Stimulated activated naive CD8-positive, alpha-beta T cell treated with anti-CD3 and anti-CD28 coated beads, Interleukin-15, amount 100 ng/mL, for 72 hours (primary cell): ENCODE data around the gene DEAF1.

ENCODE experiments used
- ATAC-seq: fragments of 150-1000 bp; cut with Tn5 transposase; 2 replicates; pipeline ENCODE4 v1.10.0; 2021; ENCODE audit warnings: mild to moderate bottlenecking, moderate library complexity
- DNase-seq, 2 donors: peaks; one replicate each; pipeline ENCODE4 v3.0.0; 2021 to 2022
- H3K27ac Mint-ChIP-seq, 2 donors: one replicate each; pipeline ENCODE4 v1.8.0; 2022; ENCODE audit warnings: mild to moderate bottlenecking in 2 of 2, mixed read lengths in 2 of 2, moderate library complexity in 2 of 2
- H3K27me3 Mint-ChIP-seq: one replicate; pipeline ENCODE4 v1.8.0; 2022; ENCODE audit warnings: mixed read lengths
- H3K4me1 Mint-ChIP-seq: one replicate; pipeline ENCODE4 v1.8.0; 2022; ENCODE audit warnings: mild to moderate bottlenecking, mixed read lengths
- H3K4me3 Mint-ChIP-seq, 2 donors: one replicate each; pipeline ENCODE4 v1.8.0; 2022; ENCODE audit warnings: mild to moderate bottlenecking in 2 of 2, mixed read lengths in 2 of 2, moderate library complexity in 1 of 2
- H3K9me3 Mint-ChIP-seq, 2 donors: one replicate each; pipeline ENCODE4 v1.8.0; 2022; ENCODE audit warnings: mixed read lengths in 2 of 2

DEAF1 gene

GRCh38 chr11:612201-612960 is 82.6 kb downstream of the DEAF1 start:
- Mint-ChIP-seq H3K9me3 (no peaks in the 10 kb centered on the region), H3K27me3 (no peaks in the 10 kb centered on the region), H3K4me1 (peaks cover 51% of the 10 kb centered on the region), H3K27ac (no peak overlapping the region), H3K4me3 (no peak overlapping the region)
- ATAC-seq (no peak), DNase-seq (no peak)

DNA sequence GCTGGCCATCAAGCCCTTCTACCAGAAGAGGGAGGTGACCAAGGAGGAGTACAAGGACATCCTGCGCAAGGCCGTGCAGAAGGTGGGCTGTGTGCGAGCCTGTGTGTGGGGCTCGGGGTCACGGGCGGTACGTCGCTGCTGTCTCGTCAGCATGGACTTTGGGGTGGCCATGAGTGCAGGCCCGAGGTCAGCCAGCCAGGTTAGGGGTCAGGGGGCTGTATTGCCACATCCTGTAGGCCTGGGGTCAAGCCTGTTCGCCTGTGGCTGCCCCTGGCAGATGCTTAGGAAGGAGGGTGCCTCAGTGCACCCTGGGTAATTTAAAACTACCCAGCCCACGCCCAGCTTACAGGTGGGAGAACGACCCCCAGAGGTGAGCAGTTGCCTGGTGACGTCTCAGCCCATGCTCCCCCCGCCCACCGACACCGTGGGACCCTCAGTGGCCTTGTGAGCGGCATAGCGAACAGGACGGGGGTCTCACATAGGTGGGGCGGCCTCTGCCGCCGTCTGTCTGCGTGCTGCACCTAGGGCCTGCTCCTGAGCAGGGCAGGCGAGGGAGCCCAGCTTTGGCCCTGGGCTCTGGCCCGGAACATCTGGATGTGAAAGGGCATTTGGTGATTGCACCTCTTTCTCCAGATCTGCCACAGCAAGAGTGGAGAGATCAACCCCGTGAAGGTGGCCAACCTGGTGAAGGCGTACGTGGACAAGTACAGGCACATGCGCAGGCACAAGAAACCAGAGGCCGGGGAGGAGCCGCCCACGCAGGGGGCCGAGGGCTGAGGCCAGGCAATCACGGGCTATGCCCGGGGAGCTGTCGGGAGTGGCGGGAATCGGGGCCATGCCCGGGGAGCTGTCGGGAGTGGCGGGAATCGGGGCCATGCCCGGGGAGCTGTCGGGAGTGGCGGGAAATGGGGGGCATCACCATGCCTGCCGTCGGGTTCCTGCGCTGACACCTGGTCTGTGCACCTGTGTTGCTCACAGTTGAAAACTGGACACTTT is 83.7 kb downstream of the DEAF1 start:
- H3K4me3 Mint-ChIP-seq = no peak overlapping the region
- H3K9me3 Mint-ChIP-seq = no peaks in the 10 kb centered on the region
- H3K27me3 Mint-ChIP-seq = no peaks in the 10 kb centered on the region
- ATAC-seq (no peak), DNase-seq (no peak)
- H3K27ac Mint-ChIP-seq = no peak overlapping the region
- peaks cover 50% of the 10 kb centered on the region for H3K4me1 Mint-ChIP-seq

- H3K27ac Mint-ChIP-seq = peak overlapping the region; percentile 25 to 85
- no peaks in the 10 kb centered on the region for H3K27me3 Mint-ChIP-seq
- ATAC-seq = no peak
- H3K4me3 Mint-ChIP-seq = no peak overlapping the region
- no peak for DNase-seq
- no peaks in the 10 kb centered on the region for H3K9me3 Mint-ChIP-seq
- peaks cover 41% of the 10 kb centered on the region for H3K4me1 Mint-ChIP-seq
These were observed 84.7 kb downstream of the DEAF1 start for GRCh38 chr11:610146-610801.

DNA sequence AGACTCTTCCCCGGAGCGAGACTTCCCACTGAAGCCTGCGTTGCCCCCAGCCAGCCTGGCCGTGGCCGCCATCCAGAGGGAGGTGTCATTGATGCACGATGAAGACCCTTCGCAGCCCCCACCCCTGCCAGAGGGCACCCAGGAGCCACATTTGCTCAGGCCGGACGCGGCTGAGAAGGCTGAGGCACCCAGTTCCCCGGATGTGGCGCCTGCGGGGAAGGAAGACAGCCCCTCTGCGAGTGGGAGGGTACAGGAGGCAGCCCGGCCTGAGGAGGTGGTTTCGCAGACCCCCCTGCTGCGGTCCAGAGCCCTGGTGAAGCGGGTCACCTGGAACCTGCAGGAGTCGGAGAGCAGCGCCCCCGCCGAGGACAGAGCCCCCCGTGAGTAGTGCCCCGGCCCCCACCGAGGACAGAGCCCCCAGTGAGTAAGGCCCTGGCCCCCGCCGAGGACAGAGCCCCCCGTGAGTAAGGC is 85.6 kb downstream of the DEAF1 start:
- peak overlapping the region in 1 of 2 donors; percentile 78 for H3K27ac Mint-ChIP-seq
- DNase-seq = no peak
- no peak overlapping the region for H3K4me3 Mint-ChIP-seq
- peaks cover 32% of the 10 kb centered on the region for H3K4me1 Mint-ChIP-seq
- H3K9me3 Mint-ChIP-seq = no peaks in the 10 kb centered on the region
- ATAC-seq = no peak
- H3K27me3 Mint-ChIP-seq = no peaks in the 10 kb centered on the region

- Mint-ChIP-seq H3K4me3 (no peak overlapping the region), H3K27ac (no peak overlapping the region)
- no peak for ATAC-seq
These were observed 86.2 kb downstream of the DEAF1 start for GRCh38 chr11:608791-609251.

DNA sequence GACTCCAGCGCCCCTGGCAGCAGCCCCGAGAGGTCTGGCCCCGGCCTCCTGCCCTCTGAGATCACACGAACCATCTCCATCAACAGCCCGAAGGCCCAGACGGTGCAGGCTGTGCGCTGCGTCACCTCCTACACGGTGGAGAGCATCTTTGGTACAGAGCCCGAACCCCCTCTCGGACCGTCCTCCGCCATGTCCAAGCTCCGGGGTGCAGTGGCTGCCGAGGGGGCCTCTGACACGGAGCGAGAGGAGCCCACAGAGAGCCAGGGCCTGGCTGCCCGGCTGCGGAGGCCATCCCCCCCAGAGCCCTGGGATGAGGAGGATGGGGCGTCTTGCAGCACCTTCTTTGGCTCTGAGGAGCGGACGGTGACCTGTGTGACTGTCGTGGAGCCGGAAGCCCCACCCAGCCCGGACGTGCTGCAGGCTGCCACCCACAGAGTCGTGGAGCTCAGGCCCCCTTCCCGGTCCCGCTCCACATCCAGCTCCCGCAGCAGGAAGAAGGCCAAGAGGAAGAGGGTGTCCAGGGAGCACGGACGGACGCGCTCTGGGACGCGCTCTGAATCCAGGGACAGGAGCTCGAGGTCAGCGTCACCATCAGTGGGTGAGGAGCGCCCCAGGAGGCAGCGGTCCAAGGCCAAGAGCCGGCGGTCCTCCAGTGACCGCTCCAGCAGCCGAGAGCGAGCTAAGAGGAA is 86.9 kb downstream of the DEAF1 start:
- peaks cover 20% of the 10 kb centered on the region for H3K4me1 Mint-ChIP-seq
- no peak overlapping the region for H3K4me3 Mint-ChIP-seq
- DNase-seq (no peak), ATAC-seq (no peak)
- no peaks in the 10 kb centered on the region for H3K9me3 Mint-ChIP-seq
- no peak overlapping the region for H3K27ac Mint-ChIP-seq
- H3K27me3 Mint-ChIP-seq = no peaks in the 10 kb centered on the region

More at GRCh38 chr11:608791-609251, 86.2 kb downstream of the DEAF1 start:
- Mint-ChIP-seq H3K9me3 (no peaks in the 10 kb centered on the region), H3K27me3 (no peaks in the 10 kb centered on the region), H3K4me1 (peaks cover 27% of the 10 kb centered on the region)
- DNase-seq = no peak

DNA sequence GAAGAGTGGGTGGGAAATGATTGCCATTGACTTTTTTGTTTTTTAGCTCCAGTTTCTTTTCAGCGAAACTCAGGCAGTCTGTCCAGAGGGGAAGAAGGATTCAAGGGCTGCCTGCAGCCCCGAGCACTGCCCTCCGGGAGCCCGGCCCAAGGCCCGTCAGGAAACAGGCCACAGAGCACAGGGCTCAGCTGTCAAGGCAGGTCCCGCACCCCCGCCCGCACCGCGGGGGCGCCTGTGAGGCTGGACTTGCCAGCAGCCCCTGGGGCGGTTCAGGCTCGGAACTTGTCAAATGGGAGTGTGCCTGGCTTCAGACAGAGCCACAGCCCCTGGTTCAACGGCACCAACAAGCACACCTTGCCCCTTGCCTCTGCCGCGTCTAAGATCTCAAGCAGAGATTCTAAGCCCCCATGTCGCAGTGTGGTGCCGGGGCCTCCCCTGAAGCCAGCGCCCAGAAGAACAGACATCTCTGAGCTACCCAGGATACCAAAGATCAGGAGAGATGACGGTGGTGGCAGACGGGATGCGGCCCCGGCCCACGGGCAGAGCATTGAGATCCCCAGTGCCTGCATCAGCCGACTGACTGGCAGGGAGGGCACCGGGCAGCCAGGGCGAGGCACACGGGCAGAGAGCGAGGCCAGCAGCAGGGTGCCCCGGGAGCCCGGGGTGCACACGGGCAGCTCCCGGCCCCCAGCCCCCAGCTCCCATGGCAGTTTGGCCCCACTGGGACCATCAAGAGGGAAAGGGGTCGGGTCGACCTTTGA is 87.8 kb downstream of the DEAF1 start:
- no peaks in the 10 kb centered on the region for H3K27me3 Mint-ChIP-seq
- no peak for ATAC-seq

DNA sequence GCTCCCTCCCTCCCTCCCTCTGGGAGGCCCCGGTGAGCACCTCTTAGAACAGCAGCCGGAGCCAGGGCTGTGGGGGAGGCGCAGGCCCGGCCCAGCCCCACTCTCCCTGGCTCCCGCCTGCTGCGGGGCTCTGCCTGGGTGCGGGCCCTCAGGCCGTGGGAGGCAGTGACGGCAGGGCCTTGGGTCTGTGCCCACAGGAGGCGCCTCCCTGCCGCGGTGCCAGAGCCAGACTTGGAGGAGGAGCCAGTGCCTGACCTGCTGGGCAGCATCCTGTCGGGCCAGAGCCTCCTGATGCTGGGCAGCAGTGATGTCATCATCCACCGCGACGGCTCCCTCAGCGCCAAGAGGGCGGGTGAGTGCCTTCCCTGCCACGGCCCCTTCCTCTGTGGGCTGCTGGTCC is 88.8 kb downstream of the DEAF1 start:
- no peaks in the 10 kb centered on the region for H3K9me3 Mint-ChIP-seq
- ATAC-seq = no peak
- no peaks in the 10 kb centered on the region for H3K27me3 Mint-ChIP-seq
- DNase-seq = no peak
- H3K27ac Mint-ChIP-seq = no peak overlapping the region
- no peak overlapping the region for H3K4me3 Mint-ChIP-seq
- peaks cover 15% of the 10 kb centered on the region for H3K4me1 Mint-ChIP-seq

More for the DNA sequence above, 87.8 kb downstream of the DEAF1 start:
- H3K4me1 Mint-ChIP-seq = peaks cover 15% of the 10 kb centered on the region
- no peak overlapping the region for H3K4me3 Mint-ChIP-seq
- peak overlapping the region in 1 of 2 donors; percentile 76 for H3K27ac Mint-ChIP-seq
- no peaks in the 10 kb centered on the region for H3K9me3 Mint-ChIP-seq
- no peak for DNase-seq

DNA sequence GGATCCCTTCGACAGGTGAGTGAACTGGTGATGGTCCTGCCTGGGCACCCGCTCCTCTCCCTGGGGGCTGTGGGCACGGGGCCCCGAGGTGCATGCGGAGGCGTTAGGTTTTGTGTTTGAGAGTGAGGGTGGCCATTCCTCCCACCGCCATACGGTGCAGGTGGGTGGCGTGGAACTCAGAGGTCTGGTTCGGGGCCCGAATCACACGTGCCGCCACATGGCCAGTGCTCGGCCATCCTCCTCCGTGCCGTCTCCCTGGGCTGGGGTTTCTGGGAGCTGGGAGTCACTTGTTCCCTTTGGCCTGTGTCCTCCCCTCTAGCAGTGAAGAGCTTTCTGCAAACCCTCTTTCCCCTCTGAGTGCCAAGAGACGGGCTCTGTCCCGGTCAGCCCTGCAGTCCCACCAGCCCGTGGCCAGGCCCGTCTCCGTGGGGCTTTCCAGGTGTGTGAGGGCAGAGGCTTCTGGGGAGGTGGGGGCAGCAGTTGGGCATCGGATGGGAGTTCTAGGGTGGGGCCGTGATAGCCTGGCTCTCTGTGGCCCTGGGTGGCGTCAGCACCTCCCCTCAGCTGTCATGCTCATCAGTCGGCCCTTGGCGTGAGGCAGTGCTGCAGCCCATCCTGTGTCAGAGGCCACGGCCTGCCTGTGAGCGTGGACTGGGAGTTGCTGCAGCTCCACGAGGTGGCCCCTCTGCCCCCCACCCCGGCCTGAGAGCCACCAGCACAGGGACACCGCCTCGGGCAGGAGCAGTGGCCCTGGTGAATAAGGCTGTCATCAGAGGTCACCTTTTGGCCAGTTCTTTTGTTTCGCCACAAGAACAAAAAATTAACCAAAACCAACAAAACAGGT is 89.5 kb downstream of the DEAF1 start:
- peak overlapping the region in 1 of 2 donors; percentile 2 for H3K27ac Mint-ChIP-seq
- DNase-seq (no peak), ATAC-seq (no peak)
- H3K9me3 Mint-ChIP-seq = no peaks in the 10 kb centered on the region
- no peak overlapping the region for H3K4me3 Mint-ChIP-seq
- peaks cover 10% of the 10 kb centered on the region for H3K4me1 Mint-ChIP-seq
- no peaks in the 10 kb centered on the region for H3K27me3 Mint-ChIP-seq

DNA sequence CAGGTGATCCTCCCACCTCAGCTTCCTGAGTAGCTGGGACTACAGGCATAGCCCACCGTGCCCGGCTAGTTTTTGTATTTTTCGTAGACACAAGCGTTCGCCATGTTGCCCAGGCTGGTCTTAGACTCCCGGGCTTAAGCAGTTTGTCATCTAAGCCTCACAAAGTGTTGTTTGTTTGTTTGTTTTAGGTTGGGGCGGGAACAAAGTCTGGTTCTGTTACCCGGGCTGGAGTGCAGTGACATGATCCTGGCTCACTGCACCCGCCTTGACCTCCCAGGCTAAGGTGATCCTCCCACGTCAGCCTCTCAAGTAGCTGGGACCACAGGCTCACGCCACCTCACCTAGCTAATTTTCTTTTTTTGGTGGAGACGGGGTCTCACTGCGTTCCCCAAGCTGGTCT is 91.9 kb downstream of the DEAF1 start:
- ATAC-seq (no peak), DNase-seq (no peak)
- H3K4me1 Mint-ChIP-seq = peaks cover 6% of the 10 kb centered on the region
- no peaks in the 10 kb centered on the region for H3K9me3 Mint-ChIP-seq
- no peaks in the 10 kb centered on the region for H3K27me3 Mint-ChIP-seq
- no peak overlapping the region for H3K4me3 Mint-ChIP-seq
- H3K27ac Mint-ChIP-seq = no peak overlapping the region

DNA sequence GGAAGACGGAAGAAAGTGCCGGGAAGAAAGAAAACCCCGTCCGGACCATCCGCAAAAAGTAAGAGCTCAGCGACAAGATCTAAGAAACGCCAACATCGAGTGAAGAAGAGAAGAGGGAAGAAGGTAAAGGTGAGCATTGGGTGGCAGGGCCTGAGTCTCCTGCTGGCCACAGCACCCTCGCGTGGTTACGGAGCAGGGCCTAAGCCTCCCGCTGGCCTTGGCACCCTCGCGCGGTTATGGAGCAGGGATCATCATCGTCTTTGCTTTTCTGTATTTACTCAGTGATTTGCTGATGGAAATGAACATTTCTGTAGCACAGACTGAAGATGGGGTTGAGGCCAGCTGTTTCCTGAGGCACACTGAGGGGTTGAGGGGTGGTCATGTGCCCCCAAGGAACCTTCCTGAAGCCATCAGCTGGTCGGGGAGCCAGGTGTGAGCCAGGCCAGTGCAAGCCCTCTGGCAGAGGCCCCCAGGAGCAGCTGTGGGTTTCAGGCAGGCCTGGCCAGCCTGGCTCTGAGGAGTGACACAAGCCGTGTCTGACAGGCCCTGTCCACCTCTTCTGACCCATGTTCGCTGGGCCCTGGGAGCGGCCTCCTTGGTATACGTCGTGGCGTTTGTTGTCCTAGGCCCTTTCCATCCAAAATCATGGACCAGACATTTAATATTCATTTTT is 93.3 kb downstream of the DEAF1 start:
- H3K27ac Mint-ChIP-seq = peak overlapping the region in 1 of 2 donors; percentile 65
- no peaks in the 10 kb centered on the region for H3K9me3 Mint-ChIP-seq
- H3K27me3 Mint-ChIP-seq = no peaks in the 10 kb centered on the region
- no peak overlapping the region for H3K4me3 Mint-ChIP-seq
- ATAC-seq (no peak), DNase-seq (no peak)
- peaks cover 10% of the 10 kb centered on the region for H3K4me1 Mint-ChIP-seq

DNA sequence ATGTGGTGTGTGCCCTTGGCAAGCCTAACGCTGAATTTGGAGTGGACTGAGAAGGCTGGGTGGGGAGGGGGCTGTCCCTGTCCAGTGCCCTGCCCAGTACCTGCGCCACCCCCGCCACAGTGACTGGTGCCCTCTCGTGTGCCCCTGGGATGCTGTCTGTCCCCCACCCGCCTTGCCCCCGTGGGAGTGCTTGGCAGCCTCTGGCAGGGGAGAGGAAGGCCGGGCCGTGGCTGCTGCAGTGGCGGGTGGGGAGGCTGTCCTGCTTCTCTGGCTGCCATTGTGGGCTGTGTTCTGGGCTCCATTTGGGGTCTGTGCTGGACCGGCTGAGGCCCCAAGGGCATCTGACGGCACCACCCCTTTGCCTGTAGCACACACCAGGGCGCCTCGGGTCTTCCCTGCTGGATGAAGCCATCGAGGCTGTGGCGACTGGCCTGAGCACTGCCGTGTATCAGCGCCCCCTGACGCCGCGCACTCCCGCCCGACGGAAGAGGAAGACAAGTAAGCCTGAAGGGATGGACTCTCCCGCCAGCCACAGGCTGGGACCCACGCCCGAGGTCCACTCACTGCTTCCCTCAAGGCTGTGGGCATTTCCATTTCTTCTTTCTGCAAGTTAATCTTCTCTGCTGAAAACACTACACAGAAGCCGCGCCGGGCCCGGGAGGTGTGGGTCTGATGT is 96.9 kb downstream of the DEAF1 start:
- Mint-ChIP-seq H3K4me3 (no peak overlapping the region), H3K27ac (peak overlapping the region in 1 of 2 donors; percentile 76), H3K27me3 (no peaks in the 10 kb centered on the region), H3K4me1 (peaks cover 22% of the 10 kb centered on the region), H3K9me3 (no peaks in the 10 kb centered on the region)
- no peak for DNase-seq
- ATAC-seq = no peak
